SK-N-SH (cell line): ENCODE data around the gene OR1A2. TPM values are rescaled to one million over a fixed set of nuclear protein-coding genes. Genes with fewer than 3 reads are reported as not detected.
"Not testable (repeated sequence)": the region's sequence is repeated elsewhere in the genome, so short reads cannot be mapped to it uniquely, and the experiment has no call there.

Source experiments
- CTCF ChIA-PET: fragments of 300-600, 350-600 bp; formaldehyde crosslinking; extraction: SDS; loops from one replicate; lab custom pipeline; 2021; lab: Yijun Ruan, JAX
- POLR2A ChIA-PET: fragments of 350-600 bp; sonication (Branson Sonifier 250); formaldehyde crosslinking; extraction: SDS; loops from one replicate; lab custom pipeline; 2020; ENCODE audit warnings: antibody characterized with exemption, inconsistent platforms; lab: Yijun Ruan, JAX
- DNase-seq: peaks from one replicate; pipeline ENCODE4 v3.0.0; 2012
- H2AFZ ChIP-seq: fragments of 200-600 bp; sonication (generic); 2 replicates; pipeline ENCODE4 v1.8.1; 2016; ENCODE audit warnings: antibody characterized with exemption, mild to moderate bottlenecking, low read depth
- H3F3A ChIP-seq: fragments of 200-600 bp; sonication (generic); replicated peaks from 2 replicates; pipeline ENCODE3; 2016; ENCODE audit warnings: antibody characterized with exemption, mild to moderate bottlenecking; ENCODE audit not compliant: insufficient read depth
- H3K27ac ChIP-seq, 2 experiments: fragments of 200-500 bp in 1 of 2; fragments of 200-600 bp in 1 of 2; sonication (Bioruptor generic) in 1 of 2; sonication (generic), shearing (Covaris generic) in 1 of 2; 2 replicates each; pipeline versions ENCODE4 v1.5.1 to v1.6.1; 2014 to 2016; ENCODE audit warnings: low read depth in 2 of 2, inconsistent platforms in 1 of 2, low read length in 1 of 2, mild to moderate bottlenecking in 1 of 2, mixed read lengths in 1 of 2
- H3K27me3 ChIP-seq: fragments of 200-600 bp; sonication (generic), shearing (Covaris generic); 2 replicates; pipeline ENCODE4 v1.6.1; 2016; ENCODE audit warnings: mixed run types; ENCODE audit not compliant: insufficient read depth
- H3K36me3 ChIP-seq, 2 experiments: fragments of 200-500 bp in 1 of 2; fragments of 200-600 bp in 1 of 2; sonication (Bioruptor generic) in 1 of 2; sonication (generic) in 1 of 2; replicated peaks in 1 of 2; 2 replicates each; pipeline versions ENCODE3 to v1.5.1; 2014 to 2016; ENCODE audit warnings: low read length in 1 of 2, mild to moderate bottlenecking in 1 of 2; ENCODE audit not compliant: insufficient read depth in 2 of 2, control insufficient read depth in 1 of 2
- H3K4me1 ChIP-seq, 2 experiments: fragments of 200-500 bp in 1 of 2; fragments of 200-600 bp in 1 of 2; sonication (Bioruptor generic) in 1 of 2; sonication (generic), shearing (Covaris generic) in 1 of 2; 2 replicates each; pipeline versions ENCODE4 v1.5.1 to v1.6.1; 2014 to 2016; ENCODE audit warnings: low read depth in 1 of 2, low read length in 1 of 2, mixed run types in 1 of 2; ENCODE audit not compliant: insufficient read depth in 2 of 2, control insufficient read depth in 1 of 2
- H3K4me2 ChIP-seq: fragments of 200-600 bp; sonication (generic), shearing (Covaris generic); 2 replicates; pipeline ENCODE4 v1.6.1; 2017; ENCODE audit warnings: mixed run types
- H3K4me3 ChIP-seq, 2 experiments: fragments of 200-500 bp in 1 of 2; fragments of 200-600 bp in 1 of 2; sonication (Bioruptor generic) in 1 of 2; sonication (generic), shearing (Covaris generic) in 1 of 2; 2 replicates each; pipeline versions ENCODE4 v1.5.1 to v1.8.1; 2014 to 2016; ENCODE audit warnings: low read depth in 2 of 2, inconsistent platforms in 1 of 2, low read length in 1 of 2, mild to moderate bottlenecking in 1 of 2, mixed read lengths in 1 of 2, moderate library complexity in 1 of 2
- H3K79me2 ChIP-seq: fragments of 200-600 bp; sonication (generic); 2 replicates; pipeline ENCODE4 v1.8.1; 2017; ENCODE audit warnings: mild to moderate bottlenecking; ENCODE audit not compliant: insufficient read depth
- H3K9ac ChIP-seq: fragments of 200-600 bp; sonication (generic); 2 replicates; pipeline ENCODE4 v1.6.1; 2017; ENCODE audit warnings: mixed run types
- H3K9me2 ChIP-seq: fragments of 200-600 bp; sonication (generic); 2 replicates; pipeline ENCODE4 v1.6.1; 2017; ENCODE audit warnings: mixed run types
- H3K9me3 ChIP-seq: fragments of 200-600 bp; sonication (generic); 2 replicates; pipeline ENCODE4 v1.6.1; 2017; ENCODE audit warnings: mixed run types, mild to moderate bottlenecking, moderate library complexity
- H4K20me1 ChIP-seq: fragments of 200-600 bp; sonication (generic); 2 replicates; pipeline ENCODE4 v1.6.1; 2017; ENCODE audit warnings: mild to moderate bottlenecking, mixed run types; ENCODE audit not compliant: insufficient read depth
- WGBS: methylation state at CpG from one replicate; pipeline ENCODE4 v1.1.6; 2017; ENCODE audit warnings: low lambda C conversion rate; 5-methylcytosine and 5-hydroxymethylcytosine counted together
- polyA plus RNA-seq, 3 experiments: library from polyadenylated mRNA; depleted of rRNA; stranded (reverse); fragments of >200 nt; gene quantifications; 2 replicates each; pipeline ENCODE4 v1.2.3, GENCODE V29; 2012

OR1A2 gene
- polyA plus RNA-seq, 1 of the 3 experiments (the other 2 are of a cell fraction): not detected

- H2AFZ ChIP-seq, H3K4me3 ChIP-seq, H3K27ac ChIP-seq, H3K4me2 ChIP-seq, H3K9me2 ChIP-seq, H3K4me1 ChIP-seq, H3K27me3 ChIP-seq, CTCF ChIA-PET, H4K20me1 ChIP-seq, POLR2A ChIA-PET, H3K36me3 ChIP-seq, H3K9ac ChIP-seq, H3K79me2 ChIP-seq, H3F3A ChIP-seq, DNase-seq, H3K9me3 ChIP-seq: not testable (repeated sequence)
- 0% methylated on average over 1 of the region's 8 CpGs for WGBS
Observed at GRCh38 chr17:3232300-3232699, 35.0 kb downstream of the OR1A2 start.

GRCh38 chr17:3238685-3239084, 41.4 kb downstream of the OR1A2 start:
- H3K27ac ChIP-seq, H3F3A ChIP-seq, H3K4me2 ChIP-seq, H3K4me3 ChIP-seq, H3K9me2 ChIP-seq, H3K9me3 ChIP-seq, H3K79me2 ChIP-seq, POLR2A ChIA-PET, H3K9ac ChIP-seq, H3K4me1 ChIP-seq, H4K20me1 ChIP-seq, CTCF ChIA-PET, H3K27me3 ChIP-seq, H2AFZ ChIP-seq, DNase-seq, H3K36me3 ChIP-seq: not testable (repeated sequence)
- WGBS: 0% methylated on average over 1 of the region's 2 CpGs

- H3K4me3 ChIP-seq, H3K4me2 ChIP-seq, H2AFZ ChIP-seq, H3K27me3 ChIP-seq, H3K4me1 ChIP-seq, CTCF ChIA-PET, H4K20me1 ChIP-seq, H3K9ac ChIP-seq, H3F3A ChIP-seq, H3K9me2 ChIP-seq, DNase-seq, POLR2A ChIA-PET, H3K27ac ChIP-seq, H3K36me3 ChIP-seq, H3K9me3 ChIP-seq, H3K79me2 ChIP-seq: not testable (repeated sequence)
- no CpG with 5 or more reads among the region's 1 CpG for WGBS
Observed at GRCh38 chr17:3241044-3241443, 43.7 kb downstream of the OR1A2 start.

GRCh38 chr17:3244841-3245240, 47.5 kb downstream of the OR1A2 start:
- DNase-seq, H3K79me2 ChIP-seq, CTCF ChIA-PET, H3K4me3 ChIP-seq, H3K27ac ChIP-seq, H2AFZ ChIP-seq, H3K36me3 ChIP-seq, H3K4me2 ChIP-seq, POLR2A ChIA-PET, H3F3A ChIP-seq, H3K9me2 ChIP-seq, H3K27me3 ChIP-seq, H3K9ac ChIP-seq, H4K20me1 ChIP-seq, H3K9me3 ChIP-seq, H3K4me1 ChIP-seq: not testable (repeated sequence)
- WGBS: 0% methylated on average over 1 of the region's 1 CpG

Other genes starting within 250 kb of the OR1A2 start
- not detected in 2 replicates for gene OR1D5, start 133.9 kb upstream of the OR1A2 start, polyA plus RNA-seq (2012; rRNA removed)
- gene OR1D2, start 93.1 kb upstream of the OR1A2 start, polyA plus RNA-seq (2012; rRNA removed): not detected in 2 replicates
- gene OR1G1, start 70.0 kb upstream of the OR1A2 start, polyA plus RNA-seq (2012; rRNA removed): not detected in 2 replicates
- gene OR1A1, start 10.1 kb downstream of the OR1A2 start, polyA plus RNA-seq (2012; rRNA removed): not detected in 2 replicates
- not detected in 2 replicates for gene OR3A1, start 100.8 kb downstream of the OR1A2 start, polyA plus RNA-seq (2012; rRNA removed)
- not detected in 2 replicates for gene OR3A2, start 188.8 kb downstream of the OR1A2 start, polyA plus RNA-seq (2012; rRNA removed)
- not detected in 2 replicates for gene OR1E1, start 200.9 kb downstream of the OR1A2 start, polyA plus RNA-seq (2012; rRNA removed)
- gene OR3A3, start 213.9 kb downstream of the OR1A2 start, polyA plus RNA-seq (2012; rRNA removed): not detected in 2 replicates
- gene OR1E2, start 236.3 kb downstream of the OR1A2 start, polyA plus RNA-seq (2012; rRNA removed): not detected in 2 replicates